K562 (cell line): ENCODE data around the gene PDE6D. TPM values are rescaled to one million over a fixed set of nuclear protein-coding genes. Genes with fewer than 3 reads are reported as not detected.

Experiments
- BCLAF1 ChIP-seq, 2 experiments: fragments of 450-650 bp in 1 of 2; IDR thresholded peaks; 2 replicates each; pipeline ENCODE4 v1.6.1; 2011 to 2017; ENCODE audit warnings: low read depth in 2 of 2, antibody characterized with exemption in 1 of 2, borderline replicate concordance in 1 of 2, low read length in 1 of 2, mild to moderate bottlenecking in 1 of 2, mixed read lengths in 1 of 2; ENCODE audit not compliant: control insufficient read depth in 1 of 2
- DMBX1 ChIP-seq: fragments of 250-450 bp; sonication (Bioruptor Pico); IDR thresholded peaks from 2 replicates; pipeline ENCODE4 v1.8.0; 2022; ENCODE audit warnings: inconsistent platforms, mild to moderate bottlenecking, moderate library complexity, borderline replicate concordance
- MTA2 ChIP-seq: fragments of 450-650 bp; IDR thresholded peaks from 2 replicates; pipeline ENCODE4 v1.6.1; 2016; ENCODE audit warnings: low read depth
- TFAP4 ChIP-seq: sonication (generic); formaldehyde crosslinking; IDR thresholded peaks from 2 replicates; pipeline ENCODE4 v1.8.0; 2022; ENCODE audit warnings: missing genetic modification reagents, mild to moderate bottlenecking, moderate library complexity, borderline replicate concordance
- ZBTB49 ChIP-seq: sonication (generic); formaldehyde crosslinking; IDR thresholded peaks from 2 replicates; pipeline ENCODE4 v1.8.0; 2022; ENCODE audit warnings: missing genetic modification reagents, mild to moderate bottlenecking, borderline replicate concordance
- ZBTB5 ChIP-seq: fragments of 450-650 bp; IDR thresholded peaks from 2 replicates; pipeline ENCODE4 v1.6.1; 2017; ENCODE audit warnings: antibody characterized with exemption
- ZC3H8 ChIP-seq: fragments of 450-650 bp; IDR thresholded peaks from 2 replicates; pipeline ENCODE4 v1.6.1; 2017
- ZNF407 ChIP-seq: fragments of 450-650 bp; IDR thresholded peaks from 2 replicates; pipeline ENCODE4 v1.6.1; 2016; ENCODE audit warnings: low read depth
- polyA plus RNA-seq, 8 experiments: library from polyadenylated mRNA; depleted of rRNA in 4 of 8; stranded (reverse) in 5 of 8; unstranded in 3 of 8; fragments of >200 nt; fragmentation: Nextera tagmentation in 2 of 8; fragmentation: Illumina TruSeq in 1 of 8; extraction: Ambion mirVana in 2 of 8; extraction: Trizol in 1 of 8; gene quantifications; 2 replicates each; pipeline versions ENCODE4 v1.2.1 to v1.2.3, GENCODE V29; 2011 to 2014; ENCODE audit warnings: inconsistent platforms in 1 of 8, missing spikeins in 1 of 8
- total RNA-seq, 7 experiments: library from RNA; depleted of rRNA in 6 of 7; stranded (reverse); fragments of >200 nt in 6 of 7; fragmentation: Illumina TruSeq in 2 of 7; extraction: Trizol in 2 of 7; gene quantifications; 2 replicates each; pipeline versions ENCODE4 v1.2.1 to v1.2.3, GENCODE V29; 2011 to 2021; ENCODE audit warnings: low replicate concordance in 1 of 7

Gene PDE6D
- total and polyA plus RNA-seq, 9 of the 15 experiments (the other 6 are each of a cell fraction or from before 2014, with no cell fraction given), result 0.65 to 11.6 (median 7.0) TPM

- TF ChIP-seq BCLAF1 (IDR thresholded peaks at IDR 0.05; ENCODE audit: borderline replicate concordance in 1 of 2, control insufficient read depth in 1 of 2, low read depth in 2 of 2, low read length in 1 of 2) (peak in 1 of 2 experiments; percentile 26; a peak in 1 of 4 replicates), ZC3H8 (no peak), ZNF407 (no peak), MTA2 (no peak), TFAP4 (CRISPR knock-in tag) (peak; percentile 43; the same call in 1 of the 2 replicates), ZBTB49 (no peak), ZBTB5 (no peak), DMBX1 (CRISPR knock-in tag) (peak; percentile 53; the same call in 1 of the 2 replicates)
Observed at GRCh38 chr2:231709981-231710798, 70.9 kb downstream of the PDE6D start (continued).
